Endothelial cell of umbilical vein (primary cell): Measurements from ENCODE around the gene DYRK1A. TPM values are rescaled to one million over a fixed set of nuclear protein-coding genes. Genes with fewer than 3 reads are reported as not detected.

Experiments
- BruUV-seq: library from RNA; stranded (reverse); fragments of 400-500 nt; replicated peaks from 2 replicates; lab custom pipeline; 2021; lab: Mats Ljungman, UMichigan
- CTCF ChIA-PET: fragments of 300-600, 350-600 bp; sonication (Branson Sonifier 250); formaldehyde crosslinking; loops from one replicate; lab custom pipeline; 2021; ENCODE audit warnings: antibody characterized with exemption, inconsistent platforms; lab: Charles Lee
- POLR2A ChIA-PET: fragments of 300-600, 350-600 bp; sonication (Branson Sonifier 250); formaldehyde crosslinking; loops from one replicate; lab custom pipeline; 2021; ENCODE audit warnings: antibody characterized with exemption, inconsistent platforms; lab: Charles Lee
- DNase-seq: peaks from one replicate; pipeline ENCODE4 v3.0.0-alpha.2; 2011; ENCODE audit warnings: low read depth, low spot score
- FAIRE-seq: peaks from 2 replicates; lab custom pipeline; 2011; peaks lifted over from hg19 to GRCh38; lab: Jason Lieb, UNC
- H2AFZ ChIP-seq: 2 replicates; pipeline ENCODE4 v1.6.0; 2012; ENCODE audit warnings: low read depth, low read length, control low read depth, inconsistent platforms
- H3K27ac ChIP-seq: 2 replicates; pipeline ENCODE4 v1.5.1; 2011; ENCODE audit warnings: low read depth, mild to moderate bottlenecking, control low read depth, low read length, moderate library complexity; ENCODE audit not compliant: insufficient read depth
- H3K27me3 ChIP-seq, 2 experiments: 2 replicates each; pipeline versions ENCODE4 v1.6.0 to v1.6.1; 2011; ENCODE audit warnings: low read length in 2 of 2, mixed read lengths in 1 of 2; ENCODE audit not compliant: control insufficient read depth in 2 of 2, insufficient read depth in 2 of 2
- H3K36me3 ChIP-seq, 2 experiments: 2 replicates in 1 of 2; 3 replicates in 1 of 2; pipeline ENCODE4 v1.5.1; 2011; ENCODE audit warnings: low read length in 2 of 2, mild to moderate bottlenecking in 1 of 2, moderate library complexity in 1 of 2; ENCODE audit not compliant: control insufficient read depth in 2 of 2, insufficient read depth in 2 of 2; ENCODE audit errors: extremely low read depth in 1 of 2
- H3K4me1 ChIP-seq: 3 replicates; pipeline ENCODE4 v1.5.1; 2011; ENCODE audit warnings: mild to moderate bottlenecking, low read length; ENCODE audit not compliant: control insufficient read depth, insufficient read depth; ENCODE audit errors: extremely low read depth
- H3K4me2 ChIP-seq: 2 replicates; pipeline ENCODE4 v1.6.1; 2011; ENCODE audit warnings: low read length, control low read depth, mixed read lengths; ENCODE audit not compliant: insufficient read depth
- H3K4me3 ChIP-seq, 3 experiments: fragments of 200-600 bp in 1 of 3; sonication (generic), shearing (Covaris generic) in 1 of 3; replicated peaks in 1 of 3; 2 replicates each; pipeline ENCODE4 v1.5.1; 2011 to 2016; ENCODE audit warnings: control low read depth in 3 of 3, low read length in 3 of 3, mild to moderate bottlenecking in 2 of 3, inconsistent platforms in 1 of 3, low read depth in 1 of 3, moderate library complexity in 1 of 3; ENCODE audit not compliant: insufficient read depth in 1 of 3
- H3K79me2 ChIP-seq: 2 replicates; pipeline ENCODE4 v1.6.0; 2012; ENCODE audit warnings: low read length, inconsistent platforms; ENCODE audit not compliant: control insufficient read depth, insufficient read depth
- H3K9ac ChIP-seq: replicated peaks from 2 replicates; pipeline ENCODE3; 2011; ENCODE audit warnings: low read length, control low read depth; ENCODE audit not compliant: insufficient read depth; ENCODE audit errors: extremely low read depth
- H3K9me1 ChIP-seq: replicated peaks from 3 replicates; pipeline ENCODE4 v1.6.0; 2011; ENCODE audit warnings: mild to moderate bottlenecking, low read length; ENCODE audit not compliant: control insufficient read depth, insufficient read depth; ENCODE audit errors: extremely low read depth
- H3K9me3 ChIP-seq: replicated peaks from 2 replicates; pipeline ENCODE4 v1.5.1; 2012; ENCODE audit warnings: low read length, inconsistent platforms; ENCODE audit not compliant: control insufficient read depth, insufficient read depth
- H4K20me1 ChIP-seq: replicated peaks from 2 replicates; pipeline ENCODE3; 2011; ENCODE audit warnings: mild to moderate bottlenecking, low read length; ENCODE audit not compliant: control insufficient read depth, insufficient read depth; ENCODE audit errors: extremely low read depth
- CTCF ChIP-seq, 2 donors: IDR thresholded peaks; 1 replicate in 1 of 2; 2 replicates in 1 of 2; pipeline ENCODE4 v1.5.1; 2011; ENCODE audit warnings: low read length in 2 of 2, mild to moderate bottlenecking in 2 of 2, moderate library complexity in 2 of 2, control low read depth in 1 of 2, inconsistent platforms in 1 of 2, low read depth in 1 of 2; ENCODE audit not compliant: insufficient read depth in 1 of 2; ENCODE audit errors: extremely low read depth in 1 of 2
- EZH2 ChIP-seq: IDR thresholded peaks from 2 replicates; pipeline ENCODE4 v1.6.1; 2012; ENCODE audit warnings: borderline replicate concordance, low read depth, mild to moderate bottlenecking, moderate library complexity, low read length, inconsistent platforms; ENCODE audit not compliant: severe bottlenecking
- FOS ChIP-seq: IDR thresholded peaks from 2 replicates; pipeline ENCODE4 v1.6.1; 2011; ENCODE audit warnings: mild to moderate bottlenecking, low read length, moderate library complexity, borderline replicate concordance; ENCODE audit not compliant: insufficient read depth
- GATA2 ChIP-seq: IDR thresholded peaks from 2 replicates; pipeline ENCODE4 v1.7.0; 2011; ENCODE audit warnings: low read depth, mild to moderate bottlenecking, moderate library complexity, mixed read lengths, low read length; ENCODE audit not compliant: insufficient read length, insufficient read depth
- JUN ChIP-seq: IDR thresholded peaks from 2 replicates; pipeline ENCODE4 v1.6.1; 2011; ENCODE audit warnings: borderline replicate concordance, low read depth; ENCODE audit not compliant: insufficient read length, insufficient read depth
- MAX ChIP-seq: IDR thresholded peaks from 2 replicates; pipeline ENCODE4 v1.6.1; 2011; ENCODE audit not compliant: insufficient read depth, insufficient read length
- MYC ChIP-seq: IDR thresholded peaks from one replicate; pipeline ENCODE4 v1.6.1; 2011; ENCODE audit warnings: mild to moderate bottlenecking, low read depth, low read length
- POLR2A ChIP-seq: IDR thresholded peaks from 2 replicates; pipeline ENCODE4 v1.6.1; 2012; ENCODE audit warnings: low read depth, mild to moderate bottlenecking, control low read depth, low read length
- POLR2AphosphoS5 ChIP-seq: IDR thresholded peaks from 2 replicates; pipeline ENCODE4 v1.6.1; 2012; ENCODE audit warnings: low read depth, mild to moderate bottlenecking, control low read depth, low read length, moderate library complexity; ENCODE audit not compliant: insufficient read depth
- dilution Hi-C: fragments of 300-500 bp; cut with MboI; formaldehyde crosslinking; loops from one replicate; pipeline ENCODE4 v1.15.0; 2019; ENCODE audit warnings: low sequenced_read_pairs; ENCODE audit not compliant: extremely low pct_ligation_motif_present
- intact Hi-C: fragments of 100-400 bp; cut with micrococcal nuclease; formaldehyde crosslinking; loops from one replicate; pipeline ENCODE4 v1.10.0; 2022
- polyA plus RNA-seq, 4 experiments: library from polyadenylated mRNA; depleted of rRNA in 3 of 4; stranded (reverse) in 3 of 4; unstranded in 1 of 4; fragments of >200 nt; gene quantifications; 2 replicates each; pipeline versions ENCODE4 v1.2.1 to v1.2.3, GENCODE V29; 2011 to 2012; ENCODE audit warnings: missing spikeins in 1 of 4
- total RNA-seq: library from RNA; stranded (reverse); gene quantifications from 2 replicates; pipeline ENCODE4 v1.2.3, GENCODE V29; 2021

Gene DYRK1A
- total and polyA plus RNA-seq, 2 donors (not counting 3 experiments of a cell fraction or from before 2014, with no cell fraction given): 51.8 to 53.7 TPM

- H3K79me2 ChIP-seq: peaks cover 92% of the 10 kb centered on the region
- intact Hi-C loops (loop anchor here (5.0 kb wide), 1 partner anchor 85 kb away; the partner anchor contains the start of gene DYRK1A), dilution Hi-C loops (no loop called here)
- H3K4me3 ChIP-seq: no peak overlapping the region
- H3K4me2 ChIP-seq: no peak overlapping the region
- peaks cover 0 to 4% of the 10 kb centered on the region in 2 experiments for H3K36me3 ChIP-seq
- no TSS peak for BruUV-seq
- H3K9me3 ChIP-seq: no peaks in the 10 kb centered on the region
- peaks cover 5% of the 10 kb centered on the region for H4K20me1 ChIP-seq
- H3K27me3 ChIP-seq: no peaks in the 10 kb centered on the region
- H2AFZ ChIP-seq: no peak overlapping the region
- ChIA-PET POLR2A (no interaction called here), CTCF (interaction anchor here (0.8 to 1.4 kb wide), 4 partner anchors 10 to 34 kb away, joined by 3 to 8 read pairs (median 4); no protein-coding TSS in a partner anchor)
- H3K9me1 ChIP-seq: no peaks in the 10 kb centered on the region
- no peak for FAIRE-seq
- peak; percentile 35 for DNase-seq
- H3K27ac ChIP-seq: no peak overlapping the region
- H3K9ac ChIP-seq: no peak overlapping the region
- TF ChIP-seq GATA2 (no peak), EZH2 (no peak), JUN (no peak)
- peaks cover 38% of the 10 kb centered on the region for H3K4me1 ChIP-seq
These were observed 85.7 kb downstream of the DYRK1A start for GRCh38 chr21:37452227-37452626.

GRCh38 chr21:37453350-37453749 lies 86.8 kb downstream of the DYRK1A start:
- dilution Hi-C loops: no loop called here
- Histone ChIP-seq H3K9ac (no peak overlapping the region), H3K27ac (no peak overlapping the region), H3K36me3 (peaks cover 0 to 5% of the 10 kb centered on the region in 2 experiments), H4K20me1 (peaks cover 5% of the 10 kb centered on the region), H3K27me3 (no peaks in the 10 kb centered on the region), H3K4me1 (peaks cover 37% of the 10 kb centered on the region), H3K4me2 (no peak overlapping the region), H3K4me3 (no peak overlapping the region), H2AFZ (no peak overlapping the region), H3K9me1 (no peaks in the 10 kb centered on the region), H3K79me2 (peaks cover 91% of the 10 kb centered on the region), H3K9me3 (no peaks in the 10 kb centered on the region)
- no peak for DNase-seq
- intact Hi-C loops: loop anchor here (5.0 kb wide), 1 partner anchor 86 kb away; the partner anchor contains the start of gene DYRK1A
- POLR2A ChIA-PET: no interaction called here
- no peak for FAIRE-seq
- CTCF ChIA-PET: interaction anchor here (0.7 to 1.4 kb wide), 2 partner anchors 10 to 471 kb away, joined by 3 to 8 read pairs; no protein-coding TSS in a partner anchor
- no TSS peak for BruUV-seq
- TF ChIP-seq MYC (no peak), POLR2A (no peak), GATA2 (no peak), POLR2AphosphoS5 (no peak), FOS (no peak), JUN (no peak), EZH2 (no peak), CTCF (IDR thresholded peaks at IDR 0.05; ENCODE audit: extremely low read depth in 1 of 2, insufficient read depth in 1 of 2, low read depth in 1 of 2, low read length in 2 of 2) (no peak), MAX (no peak)
